IPS-20b (cell line): ENCODE results near the gene TIPARP.
"Not testable (repeated sequence)": the region's sequence is repeated elsewhere in the genome, so short reads cannot be mapped to it uniquely, and the experiment has no call there.

Experiments used
- H3K27ac ChIP-seq: one replicate; pipeline ENCODE4 v1.5.1; 2013; ENCODE audit warnings: low read length
- H3K27me3 ChIP-seq: 2 replicates; pipeline ENCODE4 v1.6.1; 2013; ENCODE audit warnings: mild to moderate bottlenecking, low read length, inconsistent platforms; ENCODE audit not compliant: insufficient read depth
- H3K36me3 ChIP-seq: 2 replicates; pipeline ENCODE4 v1.6.1; 2013; ENCODE audit warnings: low read depth, mild to moderate bottlenecking, inconsistent platforms, low read length, moderate library complexity; ENCODE audit not compliant: insufficient read depth
- H3K4me1 ChIP-seq: 2 replicates; pipeline ENCODE4 v1.6.1; 2013; ENCODE audit warnings: mild to moderate bottlenecking, control low read depth, inconsistent platforms, low read length, moderate library complexity; ENCODE audit not compliant: insufficient read depth
- H3K4me3 ChIP-seq: 2 replicates; pipeline ENCODE4 v1.5.1; 2013; ENCODE audit warnings: mild to moderate bottlenecking, low read length, inconsistent platforms
- H3K9ac ChIP-seq: 2 replicates; pipeline ENCODE4 v1.6.1; 2013; ENCODE audit warnings: low read depth, mild to moderate bottlenecking, inconsistent platforms, low read length, moderate library complexity
- H3K9me3 ChIP-seq: 2 replicates; pipeline ENCODE4 v1.6.1; 2013; ENCODE audit warnings: mild to moderate bottlenecking, low read depth, low read length, inconsistent platforms; ENCODE audit not compliant: insufficient read depth

TIPARP gene

GRCh38 chr3:156735471-156735870 lies 61.1 kb downstream of the TIPARP start:
- no peak overlapping the region for H3K9ac ChIP-seq
- no peak overlapping the region for H3K27ac ChIP-seq
- no peaks in the 10 kb centered on the region for H3K4me1 ChIP-seq
- no peaks in the 10 kb centered on the region for H3K36me3 ChIP-seq
- H3K27me3 ChIP-seq = no peaks in the 10 kb centered on the region
- H3K4me3 ChIP-seq = no peak overlapping the region
- H3K9me3 ChIP-seq = no peaks in the 10 kb centered on the region

- not testable (repeated sequence) for H3K36me3 ChIP-seq, H3K27me3 ChIP-seq, H3K9ac ChIP-seq, H3K27ac ChIP-seq, H3K4me3 ChIP-seq, H3K4me1 ChIP-seq, H3K9me3 ChIP-seq
Observed at GRCh38 chr3:156737049-156737448, 62.7 kb downstream of the TIPARP start.

- no peak overlapping the region for H3K9ac ChIP-seq
- no peaks in the 10 kb centered on the region for H3K9me3 ChIP-seq
- no peaks in the 10 kb centered on the region for H3K36me3 ChIP-seq
- H3K4me3 ChIP-seq = no peak overlapping the region
- H3K4me1 ChIP-seq = no peaks in the 10 kb centered on the region
- H3K27ac ChIP-seq = no peak overlapping the region
- H3K27me3 ChIP-seq = no peaks in the 10 kb centered on the region
Observed at GRCh38 chr3:156738251-156738650, 63.9 kb downstream of the TIPARP start.

- Histone ChIP-seq H3K4me1 (no peaks in the 10 kb centered on the region), H3K4me3 (no peak overlapping the region), H3K27ac (no peak overlapping the region), H3K36me3 (no peaks in the 10 kb centered on the region), H3K27me3 (no peaks in the 10 kb centered on the region), H3K9me3 (no peaks in the 10 kb centered on the region), H3K9ac (no peak overlapping the region)
Observed at GRCh38 chr3:156739976-156740375, 65.6 kb downstream of the TIPARP start.

- not testable (repeated sequence) for H3K9me3 ChIP-seq, H3K4me3 ChIP-seq, H3K27ac ChIP-seq, H3K9ac ChIP-seq, H3K36me3 ChIP-seq, H3K27me3 ChIP-seq, H3K4me1 ChIP-seq
Observed at GRCh38 chr3:156740581-156740980, 66.2 kb downstream of the TIPARP start.

GRCh38 chr3:156741935-156742334 lies 67.5 kb downstream of the TIPARP start:
- Histone ChIP-seq H3K36me3 (no peaks in the 10 kb centered on the region), H3K27ac (no peak overlapping the region), H3K27me3 (no peaks in the 10 kb centered on the region), H3K9me3 (no peaks in the 10 kb centered on the region), H3K9ac (no peak overlapping the region), H3K4me1 (no peaks in the 10 kb centered on the region), H3K4me3 (no peak overlapping the region)

- no peak overlapping the region for H3K4me3 ChIP-seq
- H3K27me3 ChIP-seq = no peaks in the 10 kb centered on the region
- no peaks in the 10 kb centered on the region for H3K36me3 ChIP-seq
- H3K9ac ChIP-seq = no peak overlapping the region
- H3K27ac ChIP-seq = no peak overlapping the region
- no peaks in the 10 kb centered on the region for H3K9me3 ChIP-seq
- no peaks in the 10 kb centered on the region for H3K4me1 ChIP-seq
Observed at GRCh38 chr3:156742401-156742800, 68.0 kb downstream of the TIPARP start.

GRCh38 chr3:156743859-156744258 lies 69.5 kb downstream of the TIPARP start:
- Histone ChIP-seq H3K9ac (no peak overlapping the region), H3K27me3 (no peaks in the 10 kb centered on the region), H3K27ac (no peak overlapping the region), H3K36me3 (no peaks in the 10 kb centered on the region), H3K4me1 (no peaks in the 10 kb centered on the region), H3K4me3 (no peak overlapping the region), H3K9me3 (no peaks in the 10 kb centered on the region)

- Histone ChIP-seq H3K4me1 (peaks cover 4% of the 10 kb centered on the region; the same call in 1 of the 2 replicates), H3K4me3 (no peak overlapping the region), H3K9ac (no peak overlapping the region), H3K27ac (no peak overlapping the region), H3K36me3 (no peaks in the 10 kb centered on the region), H3K27me3 (no peaks in the 10 kb centered on the region), H3K9me3 (no peaks in the 10 kb centered on the region)
Observed at GRCh38 chr3:156744631-156745030, 70.2 kb downstream of the TIPARP start.

- H3K27ac ChIP-seq = no peak overlapping the region
- H3K36me3 ChIP-seq = no peaks in the 10 kb centered on the region
- peaks cover 15% of the 10 kb centered on the region; the same call in 1 of the 2 replicates for H3K4me1 ChIP-seq
- H3K9ac ChIP-seq = no peak overlapping the region
- H3K4me3 ChIP-seq = no peak overlapping the region
- no peaks in the 10 kb centered on the region for H3K27me3 ChIP-seq
- H3K9me3 ChIP-seq = no peaks in the 10 kb centered on the region
Observed at GRCh38 chr3:156745766-156746165, 71.4 kb downstream of the TIPARP start.

GRCh38 chr3:156747046-156747445 lies 72.7 kb downstream of the TIPARP start:
- Histone ChIP-seq H3K27ac (no peak overlapping the region), H3K9ac (no peak overlapping the region), H3K4me3 (no peak overlapping the region), H3K27me3 (no peaks in the 10 kb centered on the region), H3K4me1 (peaks cover 27% of the 10 kb centered on the region; the same call in 1 of the 2 replicates), H3K9me3 (no peaks in the 10 kb centered on the region), H3K36me3 (no peaks in the 10 kb centered on the region)

GRCh38 chr3:156749244-156749643 lies 74.9 kb downstream of the TIPARP start:
- Histone ChIP-seq H3K4me3 (no peak overlapping the region), H3K36me3 (no peaks in the 10 kb centered on the region), H3K9ac (no peak overlapping the region), H3K4me1 (peaks cover 27% of the 10 kb centered on the region; the same call in 1 of the 2 replicates), H3K27me3 (no peaks in the 10 kb centered on the region), H3K27ac (no peak overlapping the region), H3K9me3 (no peaks in the 10 kb centered on the region)
